Right hindlimb (tissue), 1 donor: ENCODE measurements around the gene TRPC4.
"Not testable (repeated sequence)": the region's sequence is repeated elsewhere in the genome, so short reads cannot be mapped to it uniquely, and the experiment has no call there.

Experiments used
- DNase-seq: peaks from one replicate; pipeline ENCODE4 v3.0.0-alpha.2; 2018

TRPC4 gene

GRCh38 chr13:37597477-37598025 lies 272.0 kb downstream of the TRPC4 start:
- no peak for DNase-seq

DNA sequence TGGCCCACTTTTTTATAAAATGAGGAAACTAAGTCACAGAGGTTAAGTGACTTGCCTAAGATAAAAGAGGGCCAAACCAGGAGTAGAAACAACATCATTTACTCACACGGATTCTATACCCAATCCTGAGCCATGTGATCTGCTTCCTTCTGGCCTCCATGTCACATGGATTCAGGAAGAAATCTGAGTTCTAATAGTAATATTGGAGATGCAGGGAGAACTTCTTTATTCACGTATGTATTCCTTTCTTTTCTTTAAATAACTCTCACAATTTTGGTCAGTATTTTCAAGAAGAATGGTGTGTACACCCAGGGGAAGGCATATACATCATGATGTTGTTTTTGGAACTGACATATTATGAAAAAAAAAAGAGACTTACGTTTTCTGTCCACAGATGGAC lies 272.8 kb downstream of the TRPC4 start:
- no peak for DNase-seq

GRCh38 chr13:37595162-37595561 lies 274.4 kb downstream of the TRPC4 start:
- no peak for DNase-seq

DNA sequence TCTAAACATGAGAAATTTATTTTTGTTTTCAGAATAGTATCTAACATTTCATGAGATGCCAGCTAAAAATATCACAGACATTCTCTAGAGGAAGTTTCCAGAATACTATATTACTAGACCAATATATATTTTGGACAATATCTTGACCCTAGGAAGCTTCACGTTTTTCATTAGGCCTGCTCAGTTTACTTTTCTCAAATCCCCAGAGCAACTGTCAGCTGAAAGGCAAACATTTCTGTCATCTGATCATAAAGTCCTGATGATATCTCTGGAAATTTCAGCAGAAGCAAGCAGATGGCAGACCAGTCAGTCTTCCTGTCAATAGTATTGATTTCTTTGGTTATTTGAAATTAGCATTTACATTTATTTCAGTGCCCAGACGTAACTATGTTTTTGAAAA lies 275.0 kb downstream of the TRPC4 start:
- no peak for DNase-seq

GRCh38 chr13:37589381-37589780 lies 280.2 kb downstream of the TRPC4 start:
- not testable (repeated sequence) for DNase-seq

DNA sequence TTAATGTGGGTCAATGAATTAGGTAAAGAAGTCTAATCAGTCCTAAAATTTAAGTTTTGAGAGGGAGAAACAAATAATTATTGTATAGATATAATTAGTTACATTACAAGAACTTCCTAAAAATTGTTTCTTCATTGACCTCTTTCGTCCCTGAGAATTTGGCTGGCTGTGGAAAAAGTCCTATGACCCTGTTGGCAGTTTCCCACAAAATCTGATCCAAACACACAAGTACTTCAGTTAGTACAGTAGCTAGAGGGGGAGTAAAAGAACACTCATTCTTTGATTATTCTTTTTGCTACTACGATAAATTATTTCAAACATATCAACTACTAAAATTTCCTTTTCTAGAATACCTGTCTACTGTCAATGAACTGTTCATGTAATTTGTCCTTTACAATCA lies 282.3 kb downstream of the TRPC4 start:
- DNase-seq: no peak
